Stimulated activated CD8-positive, alpha-beta memory T cell treated with anti-CD3 and anti-CD28 coated beads, Interleukin-15, amount 100 ng/mL, for 4 hours (primary cell): ENCODE results near the gene PAX5.

ENCODE experiments used
- DNase-seq, 2 donors: peaks; one replicate each; pipeline ENCODE4 v3.0.0-alpha.2; 2020; ENCODE audit warnings: low read depth in 2 of 2

PAX5 gene

GRCh38 chr9:37025071-37025822 lies 8.8 kb downstream of the PAX5 start:
- DNase-seq: no peak

GRCh38 chr9:37017546-37017945 lies 16.5 kb downstream of the PAX5 start:
- no peak for DNase-seq

- DNase-seq: no peak
Measured at GRCh38 chr9:37011530-37011929, 22.5 kb downstream of the PAX5 start.

GRCh38 chr9:37010976-37011375 lies 23.1 kb downstream of the PAX5 start:
- no peak for DNase-seq

DNA sequence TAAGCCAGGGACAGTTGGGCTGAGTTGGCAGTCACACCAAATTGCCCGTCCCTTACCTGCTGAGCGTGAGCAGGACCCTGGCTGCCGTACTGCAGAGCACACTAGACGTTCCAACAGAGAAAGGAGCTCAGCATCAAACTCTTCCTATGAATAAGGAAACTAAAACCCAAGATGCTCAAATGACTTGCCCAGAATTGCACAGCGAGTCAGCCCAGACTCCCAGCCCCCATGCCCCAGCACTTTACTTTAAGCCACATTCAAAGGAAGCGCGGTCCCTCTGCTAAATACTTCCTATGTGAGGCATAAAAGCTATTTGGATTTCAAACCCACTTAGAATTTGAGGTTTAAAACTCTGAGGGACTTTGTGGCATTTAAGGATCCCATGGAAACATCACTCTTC lies 23.9 kb downstream of the PAX5 start:
- DNase-seq: no peak

GRCh38 chr9:37007295-37007694 lies 26.8 kb downstream of the PAX5 start:
- DNase-seq: no peak

DNA sequence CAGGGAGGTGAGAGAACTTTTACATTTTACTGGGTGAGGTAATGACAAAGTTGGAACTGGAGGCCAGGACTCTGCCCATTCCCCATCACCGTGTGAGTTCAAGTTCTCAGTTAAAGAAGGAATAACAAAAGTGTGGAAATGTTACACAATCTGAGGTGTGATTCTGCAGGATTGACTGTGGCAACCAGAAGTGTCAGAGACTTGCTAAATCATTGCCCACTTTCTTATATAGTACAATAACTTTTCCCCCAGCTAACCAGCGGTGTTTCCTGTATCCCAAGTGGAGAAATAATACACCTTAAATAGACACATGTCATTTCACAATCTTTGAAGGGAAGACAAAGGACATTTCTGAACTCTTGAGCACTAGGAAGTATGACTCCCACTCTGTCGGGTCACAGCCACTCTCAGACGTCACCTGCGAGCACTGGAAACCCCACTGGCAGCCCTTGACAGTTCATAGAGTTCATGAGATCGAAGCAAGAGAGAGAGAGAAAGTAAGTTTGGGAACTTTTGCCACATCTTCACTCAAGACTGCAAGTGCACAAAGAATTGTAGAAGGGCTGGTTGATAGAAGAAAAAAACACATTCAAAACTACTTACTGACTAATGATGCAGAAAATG lies 28.4 kb downstream of the PAX5 start:
- no peak for DNase-seq

GRCh38 chr9:37004424-37004935 lies 29.6 kb downstream of the PAX5 start:
- no peak for DNase-seq

GRCh38 chr9:37002413-37003217 lies 31.5 kb downstream of the PAX5 start:
- no peak for DNase-seq

DNA sequence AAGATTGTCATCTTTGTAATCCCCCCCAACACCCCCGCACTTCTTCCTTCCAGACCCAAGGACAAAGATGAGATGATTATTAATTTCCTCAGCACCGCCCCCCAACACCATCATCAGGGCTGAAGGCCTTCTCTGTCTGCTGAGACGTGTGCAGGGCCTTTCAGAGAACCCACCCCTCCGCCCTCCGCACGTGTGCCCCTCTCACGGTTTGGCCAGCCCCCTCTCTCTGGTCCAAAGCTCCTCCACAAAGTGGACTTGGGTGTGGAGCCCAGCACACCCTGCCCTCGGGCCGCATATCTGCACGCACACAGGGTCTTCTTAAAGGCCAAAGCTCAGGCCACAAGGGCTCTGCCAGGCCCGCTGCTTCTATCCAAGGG lies 32.0 kb downstream of the PAX5 start:
- DNase-seq: no peak

DNA sequence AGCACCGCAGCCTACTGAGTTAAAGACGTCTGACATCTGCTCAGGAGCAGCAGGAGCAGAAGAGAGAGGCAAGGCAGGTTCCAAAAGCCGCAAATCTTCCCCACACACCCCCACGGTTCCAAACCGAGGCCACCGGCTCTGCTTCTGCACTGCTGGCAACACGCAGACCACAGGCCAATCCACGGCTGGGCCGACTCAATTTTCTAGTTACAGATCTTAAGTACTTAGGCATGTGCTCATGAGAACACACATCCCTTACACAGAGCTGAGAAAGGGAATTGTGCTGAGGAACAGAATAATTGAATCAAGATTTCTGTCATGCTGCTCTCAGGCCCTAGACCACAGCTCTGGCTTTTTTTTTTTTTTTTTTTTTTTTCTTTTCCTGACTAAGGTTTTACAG lies 32.6 kb downstream of the PAX5 start:
- DNase-seq: no peak

- DNase-seq: no peak
Measured at GRCh38 chr9:36999728-37000333, 34.2 kb downstream of the PAX5 start.

DNA sequence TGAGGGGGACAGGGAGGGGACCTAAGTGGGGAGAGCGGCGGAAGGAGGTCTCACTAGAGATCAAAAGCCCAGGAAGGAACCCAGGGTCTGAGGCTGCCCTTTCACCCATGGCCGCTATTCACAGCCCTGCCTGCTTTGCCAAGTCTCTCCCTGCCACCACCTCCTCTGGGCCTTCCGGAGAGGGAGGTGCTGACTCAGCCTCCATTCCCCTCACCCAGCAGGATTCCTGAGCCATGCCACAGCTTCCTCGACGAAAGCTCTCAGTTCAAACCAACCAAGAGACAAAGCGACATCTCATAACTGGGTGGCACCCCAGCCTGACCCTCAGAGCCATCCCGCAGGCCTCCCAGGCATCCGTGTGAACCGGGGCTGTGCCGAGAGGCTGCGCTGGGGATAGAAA lies 36.7 kb downstream of the PAX5 start:
- no peak for DNase-seq

DNA sequence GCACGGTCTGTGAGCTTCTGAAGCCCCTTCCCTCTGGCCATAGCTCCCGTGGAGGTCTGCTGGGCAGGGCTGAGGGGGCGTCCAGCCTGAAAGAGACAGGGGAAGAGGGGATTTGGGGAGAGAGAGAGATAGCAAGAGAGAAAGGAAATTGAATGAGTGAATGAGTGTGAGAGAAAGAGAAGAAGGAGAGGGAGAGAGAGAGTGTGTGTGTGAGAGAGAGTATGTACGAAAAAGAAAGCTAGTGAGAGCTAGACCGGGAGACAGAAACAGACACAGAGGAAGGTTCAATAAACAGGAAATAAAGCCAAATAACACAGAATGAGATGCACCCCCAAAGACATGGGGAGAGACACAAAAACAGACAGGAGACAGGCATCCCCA lies 37.4 kb downstream of the PAX5 start:
- DNase-seq: no peak

GRCh38 chr9:36995927-36996705 lies 38.0 kb downstream of the PAX5 start:
- peak; percentile 5 for DNase-seq

GRCh38 chr9:36993933-36994764 lies 39.9 kb downstream of the PAX5 start:
- DNase-seq: no peak

- no peak for DNase-seq
Measured at GRCh38 chr9:36992501-36993316, 41.4 kb downstream of the PAX5 start.

- DNase-seq: no peak
Measured at GRCh38 chr9:36991516-36992134, 42.4 kb downstream of the PAX5 start.

DNA sequence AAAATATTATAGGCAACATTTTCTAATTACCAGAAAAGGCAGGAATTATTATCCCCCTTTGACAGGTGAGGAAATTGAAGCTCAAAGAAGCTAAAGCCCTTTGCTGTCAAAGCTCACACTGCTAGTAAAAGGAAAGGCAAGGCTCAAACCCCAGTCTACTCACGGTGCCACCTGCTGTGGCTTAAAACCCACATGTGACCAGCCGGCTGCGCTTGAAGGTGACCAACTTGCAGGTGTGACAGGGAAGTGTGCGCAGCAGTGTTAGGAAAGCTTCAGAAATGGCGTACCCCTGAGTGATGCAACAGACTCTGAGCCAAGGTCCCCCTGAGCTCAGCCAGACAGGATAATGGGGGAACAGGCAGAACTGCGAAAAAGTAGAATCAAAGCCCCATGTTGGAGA lies 45.2 kb downstream of the PAX5 start:
- no peak for DNase-seq
